ENCODE measurements around the gene MOCS3. TPM values are rescaled to one million over a fixed set of nuclear protein-coding genes. Genes with fewer than 3 reads are reported as not detected.

Gene MOCS3
- total RNA-seq, 4 donors from 2014 or later = 4.2 to 5.7 (median 5.6) TPM

Other genes with a start within 250 kb of the MOCS3 start
- 1 to 10 TPM; 2.4 to 3.8 (median 3.5) TPM for gene PARD6B, start 227.2 kb upstream of the MOCS3 start, total RNA-seq
- gene BCAS4, start 163.8 kb upstream of the MOCS3 start, total RNA-seq = under 1 TPM; 0.30 to 0.84 (median 0.51) TPM
- 10 to 100 TPM; 40.2 to 57.9 (median 47.4) TPM for gene ADNP, start 27.4 kb upstream of the MOCS3 start, total RNA-seq
- 10 to 100 TPM; 29.4 to 54.2 (median 42.7) TPM for gene DPM1, start 286 bp upstream of the MOCS3 start, total RNA-seq
- gene KCNG1, start 64.3 kb downstream of the MOCS3 start, total RNA-seq = 1 to 10 TPM in 2 of 4 donors, under 1 TPM in 2; 0.39 to 7.0 (median 0.91) TPM